HG03095 (cell line): ENCODE data around the gene LRP1B.

Source experiments
- ATAC-seq: cut with Tn5 transposase; IDR thresholded peaks from one replicate; pipeline ENCODE4 v1.9.1; 2021; ENCODE audit warnings: moderate library complexity; ENCODE audit not compliant: unreplicated experiment

Gene LRP1B

GRCh38 chr2:141703501-141703900 lies 427.3 kb downstream of the LRP1B start:
- ATAC-seq: no peak

GRCh38 chr2:141701618-141702017 lies 429.2 kb downstream of the LRP1B start:
- ATAC-seq: no peak

GRCh38 chr2:141699573-141699972 lies 431.2 kb downstream of the LRP1B start:
- ATAC-seq: no peak

GRCh38 chr2:141698500-141698899 lies 432.3 kb downstream of the LRP1B start:
- no peak for ATAC-seq

- ATAC-seq: no peak
Measured at GRCh38 chr2:141697035-141697434, 433.8 kb downstream of the LRP1B start.

- ATAC-seq: no peak
Measured at GRCh38 chr2:141694180-141694579, 436.6 kb downstream of the LRP1B start.

GRCh38 chr2:141692829-141693228 lies 438.0 kb downstream of the LRP1B start:
- no peak for ATAC-seq

- ATAC-seq: no peak
Measured at GRCh38 chr2:141676139-141676538, 454.7 kb downstream of the LRP1B start.

- ATAC-seq: no peak
Measured at GRCh38 chr2:141666191-141666590, 464.6 kb downstream of the LRP1B start.

GRCh38 chr2:141660232-141660631 lies 470.6 kb downstream of the LRP1B start:
- no peak for ATAC-seq

GRCh38 chr2:141654311-141654710 lies 476.5 kb downstream of the LRP1B start:
- ATAC-seq: no peak

- ATAC-seq: no peak
Measured at GRCh38 chr2:141653184-141653583, 477.6 kb downstream of the LRP1B start.

GRCh38 chr2:141652308-141652707 lies 478.5 kb downstream of the LRP1B start:
- no peak for ATAC-seq

- ATAC-seq: no peak
Measured at GRCh38 chr2:141647353-141647752, 483.5 kb downstream of the LRP1B start.

GRCh38 chr2:141641462-141641861 lies 489.4 kb downstream of the LRP1B start:
- no peak for ATAC-seq

- no peak for ATAC-seq
Measured at GRCh38 chr2:141639809-141640208, 491.0 kb downstream of the LRP1B start.

- no peak for ATAC-seq
Measured at GRCh38 chr2:141633132-141633531, 497.7 kb downstream of the LRP1B start.

GRCh38 chr2:141630407-141630930 lies 500.3 kb downstream of the LRP1B start:
- ATAC-seq: no peak

- ATAC-seq: no peak
Measured at GRCh38 chr2:141620372-141620771, 510.4 kb downstream of the LRP1B start.

- ATAC-seq: no peak
Measured at GRCh38 chr2:141618457-141618856, 512.4 kb downstream of the LRP1B start.

GRCh38 chr2:141611981-141612380 lies 518.8 kb downstream of the LRP1B start:
- ATAC-seq: no peak

- ATAC-seq: no peak
Measured at GRCh38 chr2:141611176-141611571, 519.6 kb downstream of the LRP1B start.

- ATAC-seq: no peak
Measured at GRCh38 chr2:141610564-141611175, 520.1 kb downstream of the LRP1B start.
